Subcutaneous adipose tissue (tissue), 4 donors: ENCODE data around the gene SP1. TPM values are rescaled to one million over a fixed set of nuclear protein-coding genes. Genes with fewer than 3 reads are reported as not detected.

Source experiments
- total RNA-seq, 4 donors: library from RNA; depleted of rRNA; stranded (reverse); fragments of >200 nt; gene quantifications; one replicate each; pipeline ENCODE4 v1.1.0, GENCODE V29; 2016
- TF ChIP-seq, protein P1 (sequence below): fragments of 450-650 bp; IDR thresholded peaks from one replicate; pipeline ENCODE4 v1.5.1; 2016; ENCODE audit warnings: low read depth, mild to moderate bottlenecking, control low read depth, antibody characterized with exemption, moderate library complexity

The SP1 gene
- total RNA-seq, 4 donors from 2014 or later, result 53.0 to 81.8 (median 72.7) TPM

DNA sequence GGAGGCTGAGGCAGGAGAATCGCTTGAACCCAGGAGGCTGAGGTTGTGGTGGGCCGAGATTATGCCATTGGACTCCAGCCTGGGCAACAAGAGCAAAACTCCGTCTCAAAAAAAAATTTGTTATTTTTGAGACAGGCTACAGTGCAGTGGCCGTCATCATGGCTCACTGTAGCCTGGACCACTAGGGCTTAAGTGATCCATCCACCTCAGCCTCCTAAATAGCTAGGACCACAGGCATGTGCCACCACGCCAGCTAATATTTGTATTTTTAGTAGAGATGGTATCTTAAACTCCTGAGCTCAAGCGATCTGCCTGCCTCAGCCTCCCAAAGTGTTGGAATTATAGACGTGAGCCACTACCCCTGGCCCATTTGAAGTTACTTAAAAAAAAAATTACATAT is 71.0 kb downstream of the SP1 start:
- TF ChIP-seq, protein P1, sequence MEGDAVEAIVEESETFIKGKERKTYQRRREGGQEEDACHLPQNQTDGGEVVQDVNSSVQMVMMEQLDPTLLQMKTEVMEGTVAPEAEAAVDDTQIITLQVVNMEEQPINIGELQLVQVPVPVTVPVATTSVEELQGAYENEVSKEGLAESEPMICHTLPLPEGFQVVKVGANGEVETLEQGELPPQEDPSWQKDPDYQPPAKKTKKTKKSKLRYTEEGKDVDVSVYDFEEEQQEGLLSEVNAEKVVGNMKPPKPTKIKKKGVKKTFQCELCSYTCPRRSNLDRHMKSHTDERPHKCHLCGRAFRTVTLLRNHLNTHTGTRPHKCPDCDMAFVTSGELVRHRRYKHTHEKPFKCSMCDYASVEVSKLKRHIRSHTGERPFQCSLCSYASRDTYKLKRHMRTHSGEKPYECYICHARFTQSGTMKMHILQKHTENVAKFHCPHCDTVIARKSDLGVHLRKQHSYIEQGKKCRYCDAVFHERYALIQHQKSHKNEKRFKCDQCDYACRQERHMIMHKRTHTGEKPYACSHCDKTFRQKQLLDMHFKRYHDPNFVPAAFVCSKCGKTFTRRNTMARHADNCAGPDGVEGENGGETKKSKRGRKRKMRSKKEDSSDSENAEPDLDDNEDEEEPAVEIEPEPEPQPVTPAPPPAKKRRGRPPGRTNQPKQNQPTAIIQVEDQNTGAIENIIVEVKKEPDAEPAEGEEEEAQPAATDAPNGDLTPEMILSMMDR, result no peak

DNA sequence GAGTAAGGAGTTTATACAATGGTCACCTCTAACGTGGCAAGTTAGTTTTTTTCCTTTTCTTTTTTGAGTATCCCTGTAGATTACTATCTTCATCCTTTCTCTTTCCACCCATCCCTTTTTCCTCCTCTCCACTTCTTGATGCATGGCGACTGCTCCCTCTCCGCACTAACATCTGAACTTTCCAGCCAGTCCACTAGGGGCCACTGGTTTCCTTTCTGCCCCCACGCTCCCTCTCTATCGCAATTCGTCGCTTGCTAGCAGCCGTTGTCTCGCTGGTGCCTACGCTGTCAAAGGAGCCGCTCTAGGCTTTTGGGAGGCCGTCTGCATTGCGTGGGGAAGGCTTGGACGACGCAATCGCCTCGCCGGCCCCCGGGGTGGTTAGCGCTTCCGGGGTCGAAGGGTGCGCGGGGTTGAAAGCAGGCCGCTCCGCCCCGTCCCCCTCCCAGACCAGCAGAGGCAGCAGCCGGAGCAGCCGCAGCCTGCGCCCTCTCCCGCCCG is 71.7 kb downstream of the SP1 start, which contains the start of gene PCBP2:
TSS of gene PCBP2 (plus strand) at position 442 of the 498 bp plus-strand sequence. CDS start 2,699 bp downstream, outside the sequence.
- TF ChIP-seq, protein P1, result no peak

DNA sequence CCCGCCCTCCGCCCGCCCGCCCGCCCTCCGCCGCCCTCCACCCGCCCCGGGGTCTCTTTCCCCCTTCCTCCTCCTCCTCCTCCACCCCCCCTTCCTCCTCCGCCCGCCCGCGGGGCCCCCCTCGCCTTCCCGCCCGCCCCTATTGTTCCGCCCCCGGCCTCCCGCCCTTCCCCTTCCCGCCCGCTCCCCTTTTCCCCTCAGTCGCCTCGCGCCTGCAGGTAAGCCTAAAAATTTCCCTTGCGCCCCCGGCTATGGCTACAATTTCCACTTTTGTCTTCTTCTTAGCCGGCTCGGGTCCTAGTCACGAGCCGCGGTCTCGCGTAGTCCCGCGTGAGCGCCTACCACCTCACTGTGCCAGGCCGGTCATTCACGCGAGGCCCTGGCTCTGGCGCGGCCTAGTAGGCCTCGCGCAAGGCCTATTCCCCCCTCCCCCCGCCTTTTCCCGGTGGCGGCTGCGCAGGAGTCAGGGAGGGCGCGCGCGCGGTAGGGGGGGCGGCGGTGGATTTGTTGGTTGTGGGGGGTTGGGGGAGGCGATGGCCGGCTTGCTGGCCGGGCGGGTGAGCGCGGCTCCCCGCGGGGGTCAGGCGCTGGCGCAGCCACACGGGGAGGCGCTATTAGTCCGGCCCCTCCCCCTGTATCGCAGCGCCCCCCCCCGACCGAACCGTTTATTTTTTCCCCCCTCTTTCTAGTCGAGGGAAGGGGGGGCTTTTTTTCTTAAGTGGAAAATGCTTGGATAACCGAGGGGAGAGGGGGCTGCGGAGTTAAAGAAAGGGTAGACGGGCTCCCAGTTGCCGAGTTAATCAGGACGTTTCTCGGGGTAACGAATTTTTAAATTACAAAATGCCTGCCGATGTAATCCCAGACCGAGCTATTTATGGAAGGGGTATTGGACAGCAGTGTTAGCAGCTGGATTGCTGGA is 72.4 kb downstream of the SP1 start:
- TF ChIP-seq, protein P1, result no peak

DNA sequence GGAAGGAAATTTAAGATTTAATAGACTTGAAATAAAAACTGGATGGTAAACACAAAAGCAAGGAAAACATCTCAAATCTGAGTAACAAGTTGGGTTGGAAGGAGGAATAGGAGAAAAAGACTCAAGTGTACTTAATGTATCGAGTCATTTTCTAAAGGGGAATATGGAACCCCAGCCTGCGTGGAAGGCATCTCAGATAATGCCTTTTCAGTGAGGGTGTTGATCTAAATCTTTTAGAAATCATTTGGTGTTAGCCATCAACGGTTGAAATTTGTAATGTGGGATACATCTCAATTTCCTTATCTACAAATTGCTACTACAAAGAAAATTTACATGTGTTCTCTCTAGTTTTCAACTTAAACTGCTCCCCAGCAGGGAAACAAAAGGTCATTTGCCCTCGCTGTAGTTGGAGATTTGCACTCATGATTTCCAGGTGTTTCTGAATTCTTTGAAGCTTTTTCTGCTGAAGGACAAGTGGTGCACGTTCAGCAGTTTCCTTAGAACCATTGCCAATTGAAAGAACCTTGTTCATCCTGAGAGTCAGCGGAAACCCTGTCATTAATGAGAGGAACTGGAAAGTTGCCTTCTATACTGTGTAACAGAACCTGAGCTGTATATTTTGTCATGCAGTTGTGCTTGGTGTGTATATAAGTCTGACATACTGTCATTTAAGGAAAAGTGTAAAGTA is 74.1 kb downstream of the SP1 start:
- TF ChIP-seq, protein P1, result no peak

DNA sequence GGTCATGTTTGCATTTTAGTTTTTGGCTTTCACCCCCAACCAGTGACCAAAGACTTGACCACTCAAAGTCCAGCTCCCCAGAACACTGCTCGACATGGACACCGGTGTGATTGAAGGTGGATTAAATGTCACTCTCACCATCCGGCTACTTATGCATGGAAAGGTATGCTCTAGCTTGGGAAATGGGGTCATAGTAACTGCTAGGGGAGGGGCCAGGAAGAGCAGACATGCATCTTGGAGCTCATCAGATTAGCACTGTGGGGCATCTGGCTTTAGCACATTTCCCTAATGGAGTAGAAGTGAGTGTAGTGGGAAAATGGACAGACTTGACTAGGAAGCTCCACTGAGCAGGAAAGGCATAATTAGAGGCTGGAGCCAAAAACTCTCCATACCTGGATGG is 74.7 kb downstream of the SP1 start:
- TF ChIP-seq, protein P1, result no peak

DNA sequence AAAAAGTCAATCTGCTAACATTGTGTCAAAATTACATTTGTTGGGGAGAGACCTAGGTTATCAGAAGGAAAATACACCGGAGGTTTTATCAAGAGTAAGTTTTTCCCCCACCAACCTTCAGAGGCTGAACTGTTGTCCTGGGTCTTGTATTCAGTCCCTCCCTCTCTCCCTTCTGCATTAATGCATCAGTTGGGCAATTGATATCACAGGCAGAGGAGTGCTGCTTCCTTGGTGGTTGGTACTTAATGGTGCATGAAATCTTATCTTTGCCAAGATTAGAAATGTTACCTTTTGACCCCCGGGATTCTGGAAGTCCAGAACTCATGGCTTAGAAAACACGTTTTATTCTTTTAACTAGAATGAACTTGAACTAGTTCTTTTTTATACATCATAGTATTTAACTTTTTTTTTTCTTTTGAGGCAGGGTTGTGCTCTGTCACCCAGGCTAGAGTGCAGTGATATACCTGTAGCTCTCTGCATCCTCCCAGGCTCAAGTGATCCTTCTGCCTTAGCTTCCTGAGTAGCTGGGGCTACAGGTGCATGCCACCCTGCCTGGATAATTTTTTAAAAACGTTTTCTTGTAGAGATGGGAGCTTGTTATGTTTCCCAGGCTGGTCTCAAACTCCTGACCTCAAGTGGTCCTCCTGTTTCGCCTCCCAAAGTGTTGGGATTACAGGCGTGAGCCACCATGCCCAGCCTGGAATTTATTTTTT is 76.8 kb downstream of the SP1 start:
- TF ChIP-seq, protein P1, result no peak
